Uterus (tissue), 4 donors: ENCODE data around the gene UBE2H. TPM values are rescaled to one million over a fixed set of nuclear protein-coding genes. Genes with fewer than 3 reads are reported as not detected.
A peak's percentile ranks its signal among the peaks of the same experiment; 100 is the strongest.

Experiments used
- DNase-seq, 2 donors: peaks; one replicate each; pipeline ENCODE4 v3.0.0-alpha.2; 2019 to 2020
- H3K27ac ChIP-seq, 2 donors: fragments of 200-600 bp; sonication (generic); 1 replicate in 1 of 2; 2 replicates in 1 of 2; pipeline ENCODE4 v1.5.1; 2016 to 2018
- H3K27me3 ChIP-seq, 2 donors: fragments of 200-600 bp; sonication (generic); one replicate each; pipeline ENCODE4 v1.5.1; 2018 to 2019; ENCODE audit warnings: control low read depth in 1 of 2
- H3K36me3 ChIP-seq, 2 donors: fragments of 200-600 bp; sonication (generic); one replicate each; pipeline ENCODE4 v1.5.1; 2019; ENCODE audit warnings: control low read depth in 1 of 2
- H3K4me1 ChIP-seq, 2 donors: fragments of 200-600 bp; sonication (generic); one replicate each; pipeline ENCODE4 v1.5.1; 2018 to 2019; ENCODE audit warnings: control low read depth in 1 of 2
- H3K4me3 ChIP-seq, 2 donors: fragments of 200-600 bp; sonication (generic); 1 replicate in 1 of 2; 2 replicates in 1 of 2; pipeline ENCODE4 v1.5.1; 2018 to 2019; ENCODE audit warnings: mild to moderate bottlenecking in 1 of 2
- H3K9me3 ChIP-seq, 2 donors: fragments of 200-600 bp; sonication (generic); one replicate each; pipeline ENCODE4 v1.5.1; 2019; ENCODE audit warnings: control low read depth in 1 of 2
- CTCF ChIP-seq, 4 experiments: fragments of 200-600 bp in 2 of 4; fragments of 450-650 bp in 2 of 4; sonication (generic) in 2 of 4; IDR thresholded peaks; one replicate each; pipeline ENCODE4 v1.5.1; 2016 to 2019; ENCODE audit warnings: antibody characterized with exemption in 4 of 4, mild to moderate bottlenecking in 2 of 4, moderate library complexity in 1 of 4
- POLR2A ChIP-seq, 2 donors: fragments of 450-650 bp; IDR thresholded peaks; one replicate each; pipeline ENCODE4 v1.6.1; 2016; ENCODE audit warnings: antibody characterized with exemption in 2 of 2, mild to moderate bottlenecking in 1 of 2, moderate library complexity in 1 of 2
- intact Hi-C: fragments of 100-400 bp; cut with DNase I; formaldehyde crosslinking; loops from one replicate; pipeline ENCODE4 v1.15.1; 2023; ENCODE audit warnings: low total_unique reads
- total RNA-seq, 4 donors: library from RNA; depleted of rRNA in 3 of 4; stranded (reverse); fragments of >200 nt in 3 of 4; gene quantifications; one replicate each; pipeline versions ENCODE4 v1.1.0 to v1.2.4, GENCODE V29; 2014 to 2023
- donor health status: DM: yes; HTN: yes; CAD: no.

Gene UBE2H
- 10 to 100 TPM; 35.4 to 99.8 (median 53.1) TPM for total RNA-seq

- DNase-seq: peak; percentile 90 to 93
- intact Hi-C loops: loop anchor here (5.0 kb wide), 1 partner anchor 126 kb away; no protein-coding TSS in a partner anchor
Measured at GRCh38 chr7:129952653-129953560, at the start of gene UBE2H. TSS of gene UBE2H (minus strand) at chr7:129952960. CDS start at chr7:129952555, 405 bp downstream.

GRCh38 chr7:129998446-129998845 lies 45.7 kb upstream of the UBE2H start:
- no peak for TF ChIP-seq POLR2A (IDR thresholded peaks at IDR 0.05)
- TF ChIP-seq CTCF (IDR thresholded peaks at IDR 0.05): no peak

More at GRCh38 chr7:129952653-129953560, at the start of gene UBE2H:
- TF ChIP-seq POLR2A (IDR thresholded peaks at IDR 0.05) (peak; percentile 99 to 100), CTCF (IDR thresholded peaks at IDR 0.05) (peak in 1 of 4 experiments; percentile 49)
- Histone ChIP-seq H3K27ac (peak within 1 kb of the TSS; percentile 92 to 96), H3K4me3 (peak within 1 kb of the TSS; percentile 63 to 74), H3K27me3 (no peaks in the 10 kb centered on the region), H3K9me3 (no peaks in the 10 kb centered on the region), H3K4me1 (peaks cover 0 to 5% of the 10 kb centered on the region in 2 donors), H3K36me3 (no peaks in the 10 kb centered on the region)

DNA sequence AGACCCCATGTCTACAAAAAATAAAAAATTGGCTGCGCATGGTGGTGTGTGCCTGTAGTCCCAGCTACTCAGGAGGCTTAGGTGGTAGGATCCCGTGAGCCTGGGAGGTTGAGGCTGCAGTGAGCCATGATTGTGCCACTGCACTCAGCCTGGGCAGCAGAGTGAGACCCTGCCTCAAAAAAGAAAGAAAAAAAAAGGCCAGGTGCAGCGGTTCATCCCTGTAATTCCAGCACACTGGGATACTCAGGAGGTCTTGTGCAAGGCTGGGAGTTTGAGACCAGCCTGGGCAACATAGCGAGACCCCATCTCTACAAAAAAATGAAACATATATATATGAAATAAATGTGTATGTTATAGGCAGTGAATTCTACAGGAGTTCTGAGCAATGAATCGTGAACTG lies 44.5 kb upstream of the UBE2H start:
- no peak for DNase-seq
- H3K36me3 ChIP-seq: no peaks in the 10 kb centered on the region
- intact Hi-C loops: no loop called here
- no peaks in the 10 kb centered on the region for H3K9me3 ChIP-seq
- no peak overlapping the region for H3K4me3 ChIP-seq
- no peak overlapping the region for H3K27ac ChIP-seq
- no peaks in the 10 kb centered on the region for H3K27me3 ChIP-seq
- H3K4me1 ChIP-seq: no peaks in the 10 kb centered on the region
- TF ChIP-seq CTCF (IDR thresholded peaks at IDR 0.05): no peak
- TF ChIP-seq POLR2A (IDR thresholded peaks at IDR 0.05): no peak

More at GRCh38 chr7:129998446-129998845, 45.7 kb upstream of the UBE2H start:
- Histone ChIP-seq H3K36me3 (no peaks in the 10 kb centered on the region), H3K4me3 (no peak overlapping the region), H3K27ac (no peak overlapping the region), H3K9me3 (no peaks in the 10 kb centered on the region), H3K27me3 (no peaks in the 10 kb centered on the region), H3K4me1 (no peaks in the 10 kb centered on the region)
- no peak for DNase-seq
- intact Hi-C loops: no loop called here

DNA sequence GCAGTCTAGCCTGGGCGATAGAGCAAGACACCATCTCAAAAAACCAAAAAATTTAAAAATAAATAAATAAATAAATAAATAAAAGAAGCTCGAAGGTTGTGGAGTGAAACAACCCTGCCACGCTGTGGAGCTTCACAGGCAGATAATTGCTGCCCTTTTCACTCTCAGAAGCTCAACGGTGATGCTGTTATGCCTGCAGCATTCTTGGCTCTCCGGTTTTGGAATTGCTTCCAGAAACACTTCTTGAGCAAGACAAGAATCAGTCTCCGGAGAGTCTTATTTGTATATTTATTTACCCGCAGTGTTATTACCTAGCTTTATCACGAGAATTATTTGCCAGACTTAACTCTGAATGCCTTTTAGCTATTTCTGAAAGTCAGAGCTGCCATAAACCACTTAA lies 40.5 kb upstream of the UBE2H start:
- no peaks in the 10 kb centered on the region for H3K36me3 ChIP-seq

More for the DNA sequence above, 40.5 kb upstream of the UBE2H start:
- no peaks in the 10 kb centered on the region for H3K9me3 ChIP-seq
- intact Hi-C loops: no loop called here
- H3K4me1 ChIP-seq: no peaks in the 10 kb centered on the region
- no peak for TF ChIP-seq POLR2A (IDR thresholded peaks at IDR 0.05)
- TF ChIP-seq CTCF (IDR thresholded peaks at IDR 0.05): no peak
- H3K27ac ChIP-seq: no peak overlapping the region
- H3K4me3 ChIP-seq: no peak overlapping the region
- no peaks in the 10 kb centered on the region for H3K27me3 ChIP-seq
- DNase-seq: no peak
